Measurements from ENCODE around the gene ARHGAP6.
A peak's percentile ranks its signal among the peaks of the same experiment; 100 is the strongest.

The ARHGAP6 gene

GRCh38 chrX:11261260-11261659, 404.5 kb downstream of the ARHGAP6 start:
- in situ Hi-C loops (cut with HindIII; ENCODE audit: low sequenced_read_pairs): no loop called here
- DNase-seq (ENCODE audit: low read depth): peak; percentile 8
- no peak overlapping the region for H3K4me3 ChIP-seq (ENCODE audit: low read depth, low read length)
- TF ChIP-seq CTCF (IDR thresholded peaks at IDR 0.05; ENCODE audit: low read depth, low read length, missing control alignments): no peak

- H3K4me3 ChIP-seq (ENCODE audit: low read depth, low read length): no peak overlapping the region
- TF ChIP-seq CTCF (IDR thresholded peaks at IDR 0.05; ENCODE audit: low read depth, low read length, missing control alignments): no peak
- in situ Hi-C loops (cut with HindIII; ENCODE audit: low sequenced_read_pairs): no loop called here
- no peak for DNase-seq (ENCODE audit: low read depth)
Observed at GRCh38 chrX:11259437-11259836, 406.3 kb downstream of the ARHGAP6 start.

- in situ Hi-C loops (cut with HindIII; ENCODE audit: low sequenced_read_pairs): no loop called here
- H3K4me3 ChIP-seq (ENCODE audit: low read depth, low read length): no peak overlapping the region
- DNase-seq (ENCODE audit: low read depth): no peak
- no peak for TF ChIP-seq CTCF (IDR thresholded peaks at IDR 0.05; ENCODE audit: low read depth, low read length, missing control alignments)
Observed at GRCh38 chrX:11257711-11258110, 408.0 kb downstream of the ARHGAP6 start.

- no peak for DNase-seq (ENCODE audit: low read depth)
- TF ChIP-seq CTCF (IDR thresholded peaks at IDR 0.05; ENCODE audit: low read depth, low read length, missing control alignments): no peak
- H3K4me3 ChIP-seq (ENCODE audit: low read depth, low read length): no peak overlapping the region
- in situ Hi-C loops (cut with HindIII; ENCODE audit: low sequenced_read_pairs): no loop called here
Observed at GRCh38 chrX:11257290-11257689, 408.4 kb downstream of the ARHGAP6 start.

- no peak for DNase-seq (ENCODE audit: low read depth)
- TF ChIP-seq CTCF (IDR thresholded peaks at IDR 0.05; ENCODE audit: low read depth, low read length, missing control alignments): no peak
- in situ Hi-C loops (cut with HindIII; ENCODE audit: low sequenced_read_pairs): no loop called here
- no peak overlapping the region for H3K4me3 ChIP-seq (ENCODE audit: low read depth, low read length)
Observed at GRCh38 chrX:11254417-11255109, 411.2 kb downstream of the ARHGAP6 start.

GRCh38 chrX:11244636-11245035, 421.1 kb downstream of the ARHGAP6 start:
- H3K4me3 ChIP-seq (ENCODE audit: low read depth, low read length): no peak overlapping the region
- TF ChIP-seq CTCF (IDR thresholded peaks at IDR 0.05; ENCODE audit: low read depth, low read length, missing control alignments): no peak
- in situ Hi-C loops (cut with HindIII; ENCODE audit: low sequenced_read_pairs): no loop called here
- DNase-seq (ENCODE audit: low read depth): no peak
